ENCODE measurements around the gene TYW1B.
"Not testable (repeated sequence)": the region's sequence is repeated elsewhere in the genome, so short reads cannot be mapped to it uniquely, and the experiment has no call there.

- TF ChIP-seq POLR2A, CTCF, EP300 (IDR thresholded peaks at IDR 0.05): not testable (repeated sequence)
Observed at GRCh38 chr7:72668435-72668834, 159.6 kb downstream of the TYW1B start.

Measured in gastroesophageal sphincter (tissue), 3 donors.